ENCODE measurements around the gene RRP12. TPM values are rescaled to one million over a fixed set of nuclear protein-coding genes. Genes with fewer than 3 reads are reported as not detected.

Gene RRP12
- total and polyA plus RNA-seq, 2 donors = 12.3 to 14.0 TPM

DNA sequence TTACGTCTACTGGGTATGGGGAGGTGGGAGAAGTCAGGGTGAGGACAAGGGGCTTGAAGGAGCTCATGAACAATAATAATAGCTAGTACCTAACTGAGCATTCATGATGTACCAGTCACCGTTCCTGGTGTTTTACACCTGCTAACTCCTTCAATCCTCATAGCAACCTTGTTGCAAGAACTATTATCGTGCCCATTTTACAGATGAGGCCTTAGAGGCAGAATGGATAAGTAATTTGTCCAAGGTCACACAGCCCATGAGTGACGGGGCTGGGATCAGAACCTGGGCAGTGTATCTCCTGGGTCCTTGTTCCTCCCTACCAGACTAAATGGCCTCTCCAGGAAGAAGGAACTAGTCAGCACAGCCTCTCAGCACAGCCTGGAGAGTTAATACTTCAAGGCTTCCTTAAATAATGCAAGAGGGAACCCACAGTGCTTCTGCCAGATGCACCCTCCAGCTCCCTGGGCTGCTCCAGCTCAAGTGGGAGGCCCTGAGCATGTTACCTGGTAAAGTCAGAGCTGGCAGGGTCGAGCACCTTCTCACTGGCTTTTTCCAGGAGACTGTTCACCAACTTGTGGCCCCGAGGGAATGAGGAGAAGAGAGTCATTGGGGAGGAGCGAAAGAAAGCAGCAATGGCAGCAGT lies 28.8 kb downstream of the RRP12 start:
- WGBS = 94% methylated on average over 7 of the region's 7 CpGs
- Histone ChIP-seq H3K27ac (ENCODE audit: low read depth) (no peak overlapping the region), H3K4me3 (ENCODE audit: low read depth, low read length) (no peak overlapping the region), H3K36me3 (ENCODE audit: insufficient read depth) (peaks cover 2% of the 10 kb centered on the region), H3K4me1 (ENCODE audit: insufficient read depth) (no peaks in the 10 kb centered on the region)
- no peak for DNase-seq (ENCODE audit: extremely low spot score)

DNA sequence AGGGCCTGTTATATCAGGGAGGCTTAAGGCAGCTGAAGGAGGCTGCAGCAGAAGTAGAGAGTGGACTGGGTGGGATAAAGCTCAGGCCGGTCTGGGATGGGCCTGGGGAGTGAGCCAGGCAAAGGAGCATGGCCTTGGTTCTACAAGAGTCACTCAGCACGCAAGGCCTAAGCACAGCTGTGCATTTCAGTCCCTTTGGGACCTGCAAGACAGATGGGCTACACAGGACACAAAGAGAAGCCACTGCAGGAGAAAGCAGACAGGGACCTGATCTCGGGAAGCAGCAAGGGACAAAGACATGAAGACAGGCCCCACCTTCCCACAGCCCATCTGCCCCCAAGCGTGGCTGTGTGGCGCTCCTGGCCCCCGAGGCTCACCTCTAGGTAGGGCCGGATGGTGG lies 29.4 kb downstream of the RRP12 start:
- no peak for DNase-seq (ENCODE audit: extremely low spot score)
- H3K4me1 ChIP-seq (ENCODE audit: insufficient read depth) = no peaks in the 10 kb centered on the region
- peaks cover 2% of the 10 kb centered on the region for H3K36me3 ChIP-seq (ENCODE audit: insufficient read depth)
- H3K4me3 ChIP-seq (ENCODE audit: low read depth, low read length) = no peak overlapping the region
- 90% methylated on average over 7 of the region's 7 CpGs for WGBS
- H3K27ac ChIP-seq (ENCODE audit: low read depth) = no peak overlapping the region

DNA sequence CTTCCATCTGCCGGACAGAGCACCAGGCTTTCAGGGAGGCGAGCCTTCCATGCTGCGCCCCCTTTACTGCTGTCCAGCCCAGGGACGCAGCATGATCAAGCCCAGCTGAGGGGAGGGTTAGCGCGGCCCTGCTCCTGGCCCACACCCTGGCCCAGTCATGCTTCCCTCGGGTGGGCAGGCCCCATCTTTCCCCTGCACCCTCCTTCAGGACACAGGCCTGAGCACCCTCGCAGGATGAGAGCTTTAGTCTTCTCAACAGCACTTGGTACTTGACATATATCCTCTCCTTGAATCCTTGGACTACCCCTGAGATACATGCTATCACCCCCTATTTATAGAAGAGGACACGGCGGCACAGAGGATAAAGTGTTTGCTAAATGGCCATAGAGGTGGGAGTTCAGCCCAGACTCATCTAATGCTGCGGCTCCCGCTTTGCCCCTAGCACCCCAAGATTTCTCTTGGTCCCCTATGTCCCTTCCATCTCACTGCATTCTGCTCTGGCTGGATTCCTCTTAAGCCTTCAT lies 34.0 kb downstream of the RRP12 start:
- Histone ChIP-seq H3K36me3 (ENCODE audit: insufficient read depth) (peaks cover 2% of the 10 kb centered on the region), H3K27ac (ENCODE audit: low read depth) (no peak overlapping the region)
- WGBS = 96% methylated on average over 12 of the region's 12 CpGs

DNA sequence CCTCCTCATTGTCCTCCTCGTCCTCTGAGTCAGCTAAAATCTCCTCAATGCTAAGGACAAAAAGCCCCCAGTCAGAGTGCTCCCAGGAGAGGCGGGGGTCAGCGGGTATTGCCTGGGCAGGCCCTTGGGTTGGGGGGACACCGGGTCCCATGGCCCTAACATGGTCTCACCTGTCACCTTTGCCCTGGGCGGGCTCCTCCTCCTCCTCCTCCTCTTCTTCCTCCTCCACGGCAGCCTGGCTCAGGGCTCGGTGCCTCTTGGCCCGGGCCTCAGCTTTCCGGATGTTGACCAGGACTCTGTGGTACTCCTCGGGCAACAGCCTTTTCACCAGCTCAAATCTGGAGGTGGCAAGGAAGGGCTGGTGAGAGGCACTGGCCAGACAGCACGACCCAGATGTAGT lies 34.6 kb downstream of the RRP12 start:
- H3K27ac ChIP-seq (ENCODE audit: low read depth) = no peak overlapping the region
- H3K4me3 ChIP-seq (ENCODE audit: low read depth, low read length) = no peak overlapping the region
- peaks cover 2% of the 10 kb centered on the region for H3K36me3 ChIP-seq (ENCODE audit: insufficient read depth)
- no peaks in the 10 kb centered on the region for H3K4me1 ChIP-seq (ENCODE audit: insufficient read depth)
- WGBS = 92% methylated on average over 11 of the region's 11 CpGs
- no peak for DNase-seq (ENCODE audit: extremely low spot score)

More for the DNA sequence above, 34.0 kb downstream of the RRP12 start:
- DNase-seq (ENCODE audit: extremely low spot score) = no peak
- no peak overlapping the region for H3K4me3 ChIP-seq (ENCODE audit: low read depth, low read length)
- no peaks in the 10 kb centered on the region for H3K4me1 ChIP-seq (ENCODE audit: insufficient read depth)

DNA sequence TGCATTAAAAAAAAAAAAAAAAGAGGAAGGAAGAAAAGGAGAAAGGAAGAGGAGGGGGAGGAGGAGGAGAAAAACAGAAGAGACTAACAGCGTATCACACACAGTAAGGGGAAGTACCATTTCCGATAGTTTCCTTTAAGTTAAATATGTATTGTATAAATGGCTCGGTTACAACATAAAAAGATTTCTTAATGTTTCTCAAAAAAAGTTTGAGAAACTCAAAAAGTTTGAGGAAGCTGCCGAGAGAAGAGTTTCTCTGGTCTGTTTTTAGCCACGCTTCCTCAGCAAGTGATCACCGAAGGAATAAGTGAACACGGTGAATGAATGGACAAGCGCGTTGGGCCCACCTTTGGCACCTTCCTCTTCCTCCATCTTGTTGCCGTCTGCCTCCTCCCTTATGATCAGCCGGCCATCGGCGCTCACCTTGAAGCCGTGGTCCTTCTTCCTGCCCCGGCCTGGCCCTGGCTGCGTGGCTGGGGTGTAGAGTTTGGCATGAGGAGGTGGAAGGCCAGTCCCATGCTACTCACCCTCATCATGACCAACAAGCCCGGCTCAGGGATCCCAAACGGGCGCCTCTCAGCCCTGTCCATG lies 35.3 kb downstream of the RRP12 start:
- Histone ChIP-seq H3K27ac (ENCODE audit: low read depth) (no peak overlapping the region), H3K4me1 (ENCODE audit: insufficient read depth) (no peaks in the 10 kb centered on the region), H3K4me3 (ENCODE audit: low read depth, low read length) (no peak overlapping the region), H3K36me3 (ENCODE audit: insufficient read depth) (peaks cover 2% of the 10 kb centered on the region)
- no peak for DNase-seq (ENCODE audit: extremely low spot score)
- 89% methylated on average over 19 of the region's 19 CpGs for WGBS

DNA sequence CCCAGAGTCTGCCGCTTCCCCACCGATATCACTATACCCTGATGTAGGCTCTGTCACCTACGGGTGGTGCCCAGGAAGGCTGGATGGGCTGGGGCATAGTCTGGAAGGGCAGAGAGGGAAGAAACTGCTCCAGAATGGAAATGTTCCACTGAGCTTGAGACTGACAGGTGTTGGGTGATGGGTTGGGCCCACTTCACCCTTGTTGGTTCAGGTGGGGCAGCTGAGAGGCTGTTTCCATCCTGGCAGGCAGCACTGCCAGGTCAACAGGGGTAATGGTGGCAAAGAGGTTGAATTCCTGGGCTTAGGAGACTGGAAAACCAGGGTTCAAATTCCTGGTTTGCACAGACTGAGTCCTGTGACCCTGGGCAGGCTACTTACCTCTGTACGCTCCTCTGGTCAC lies 38.1 kb downstream of the RRP12 start:
- Histone ChIP-seq H3K4me3 (ENCODE audit: low read depth, low read length) (no peak overlapping the region), H3K27ac (ENCODE audit: low read depth) (no peak overlapping the region), H3K36me3 (ENCODE audit: insufficient read depth) (peaks cover 2% of the 10 kb centered on the region), H3K4me1 (ENCODE audit: insufficient read depth) (no peaks in the 10 kb centered on the region)
- no peak for DNase-seq (ENCODE audit: extremely low spot score)
- 84% methylated on average over 4 of the region's 4 CpGs for WGBS

DNA sequence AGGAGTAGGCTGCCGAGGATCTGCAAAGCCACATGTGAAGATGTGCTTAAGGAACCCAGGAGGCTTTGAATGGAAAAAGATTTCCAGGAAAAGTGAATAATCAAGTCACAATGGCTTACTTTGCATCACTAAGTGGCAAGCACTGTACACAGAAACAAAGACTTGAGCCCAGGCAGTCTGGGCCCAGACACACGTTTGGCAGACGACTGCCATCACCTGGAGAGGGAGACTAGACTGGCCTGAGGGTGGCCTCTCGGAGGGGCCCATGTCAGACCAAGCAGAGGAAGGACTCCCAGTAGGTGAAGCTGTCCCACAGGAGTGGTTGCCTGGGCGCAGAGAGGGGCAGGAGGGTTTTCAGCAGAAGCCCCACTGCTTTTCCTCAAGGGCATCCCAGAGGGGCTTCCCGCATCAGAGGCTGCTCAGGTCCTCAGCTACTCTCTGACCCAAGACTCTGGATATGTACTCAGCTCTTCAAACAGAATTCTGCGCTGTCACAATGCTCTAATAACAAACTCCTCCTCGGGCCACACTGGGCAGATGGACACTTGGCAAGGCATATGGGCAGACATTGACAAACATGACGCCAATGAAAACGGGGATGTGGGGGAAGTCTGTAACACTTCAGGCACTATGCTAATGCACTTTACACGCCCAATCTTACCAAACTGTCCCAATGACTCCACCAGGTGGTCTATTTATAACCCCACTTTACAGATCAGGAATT lies 38.7 kb downstream of the RRP12 start:
- DNase-seq (ENCODE audit: extremely low spot score) = no peak
- H3K36me3 ChIP-seq (ENCODE audit: insufficient read depth) = peaks cover 2% of the 10 kb centered on the region
- no peak overlapping the region for H3K27ac ChIP-seq (ENCODE audit: low read depth)
- H3K4me3 ChIP-seq (ENCODE audit: low read depth, low read length) = no peak overlapping the region
- no peaks in the 10 kb centered on the region for H3K4me1 ChIP-seq (ENCODE audit: insufficient read depth)
- WGBS = 84% methylated on average over 11 of the region's 11 CpGs

DNA sequence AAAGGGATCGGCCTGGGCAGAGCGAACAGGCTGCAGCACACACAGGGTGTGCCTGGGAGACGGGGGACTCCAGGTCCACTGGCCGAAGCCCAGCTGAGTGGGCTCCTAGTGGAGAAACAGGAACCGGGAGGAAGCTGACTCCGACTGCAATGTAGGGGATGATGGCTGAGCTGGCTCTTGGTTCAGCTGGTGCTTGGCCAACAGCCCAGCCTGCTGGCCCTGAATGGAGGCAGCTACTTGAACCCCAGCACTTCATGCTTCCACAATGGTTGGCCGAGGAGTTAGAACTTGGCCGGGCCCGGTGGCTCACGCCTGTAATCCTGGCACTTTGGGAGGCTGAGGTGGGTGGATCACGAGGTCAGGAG lies 39.6 kb downstream of the RRP12 start:
- no peak for DNase-seq (ENCODE audit: extremely low spot score)

DNA sequence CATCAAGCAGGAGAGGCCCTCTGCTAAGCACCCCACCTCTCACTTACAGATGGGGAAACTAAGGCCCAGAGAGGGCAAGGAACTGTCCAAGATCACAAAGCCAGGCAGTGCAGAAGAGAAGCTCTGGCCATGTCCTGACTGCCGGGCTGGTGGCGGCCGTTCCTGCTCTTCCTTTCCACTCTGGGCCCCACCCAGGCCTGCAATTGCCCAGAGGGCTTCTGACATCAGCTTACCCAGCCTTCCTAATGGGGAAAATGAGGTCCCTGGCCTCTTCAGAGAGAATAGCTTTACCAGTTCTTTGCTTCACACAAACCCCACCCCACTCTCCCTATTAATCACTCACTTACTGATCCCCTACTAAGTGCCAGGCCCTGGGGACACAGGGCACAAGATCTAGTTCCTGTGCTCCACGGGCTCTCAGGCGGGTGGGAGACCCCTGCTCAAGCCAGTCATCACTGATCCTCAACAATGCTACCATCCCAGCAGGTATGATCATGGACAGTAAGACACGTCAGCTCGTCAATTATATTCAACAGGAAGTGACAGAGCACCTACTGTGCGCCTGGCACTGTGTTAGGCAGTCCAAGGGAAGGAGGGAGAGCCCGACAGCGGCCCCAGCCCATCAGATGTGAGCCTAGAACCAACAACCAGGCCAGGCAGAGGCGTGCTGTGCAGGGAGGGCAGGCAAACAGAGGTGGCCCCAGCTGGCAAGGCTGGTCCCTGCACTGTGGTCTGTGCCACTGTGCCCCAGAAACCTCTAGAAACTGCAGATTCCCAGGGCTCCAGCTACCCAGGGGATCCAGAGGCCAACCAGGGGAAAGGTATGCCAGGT lies 40.2 kb downstream of the RRP12 start:
- WGBS = 89% methylated on average over 11 of the region's 11 CpGs
- DNase-seq (ENCODE audit: extremely low spot score) = no peak
- H3K4me3 ChIP-seq (ENCODE audit: low read depth, low read length) = no peak overlapping the region
- H3K36me3 ChIP-seq (ENCODE audit: insufficient read depth) = peaks cover 2% of the 10 kb centered on the region
- H3K27ac ChIP-seq (ENCODE audit: low read depth) = no peak overlapping the region
- no peaks in the 10 kb centered on the region for H3K4me1 ChIP-seq (ENCODE audit: insufficient read depth)

More for the DNA sequence above, 39.6 kb downstream of the RRP12 start:
- peaks cover 2% of the 10 kb centered on the region for H3K36me3 ChIP-seq (ENCODE audit: insufficient read depth)
- H3K4me3 ChIP-seq (ENCODE audit: low read depth, low read length) = no peak overlapping the region
- no peaks in the 10 kb centered on the region for H3K4me1 ChIP-seq (ENCODE audit: insufficient read depth)
- no peak overlapping the region for H3K27ac ChIP-seq (ENCODE audit: low read depth)
- 83% methylated on average over 11 of the region's 11 CpGs for WGBS

DNA sequence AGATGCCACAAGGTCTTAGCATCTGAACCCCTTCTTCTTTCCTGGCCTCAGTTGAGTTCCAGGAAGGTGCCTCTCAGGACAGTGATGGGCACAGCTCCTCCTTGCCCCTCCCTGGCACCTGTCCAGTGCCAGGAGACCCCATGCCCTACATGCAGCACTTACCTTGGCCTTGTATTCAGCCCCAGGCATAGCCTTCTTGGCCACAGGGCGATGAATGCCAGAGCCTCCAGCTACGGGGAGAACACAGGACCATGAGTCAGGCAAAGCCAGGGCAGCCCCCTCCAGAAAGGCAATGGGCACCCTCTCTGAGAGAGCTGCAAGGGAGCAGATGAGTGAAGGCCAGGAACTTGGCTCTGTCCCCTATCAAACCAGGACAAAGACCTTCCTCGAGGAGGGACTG lies 42.4 kb downstream of the RRP12 start:
- no peaks in the 10 kb centered on the region for H3K4me1 ChIP-seq (ENCODE audit: insufficient read depth)
- H3K4me3 ChIP-seq (ENCODE audit: low read depth, low read length) = no peak overlapping the region
- 73% methylated on average over 3 of the region's 3 CpGs for WGBS
- no peak overlapping the region for H3K27ac ChIP-seq (ENCODE audit: low read depth)
- no peak for DNase-seq (ENCODE audit: extremely low spot score)
- peaks cover 2% of the 10 kb centered on the region for H3K36me3 ChIP-seq (ENCODE audit: insufficient read depth)

DNA sequence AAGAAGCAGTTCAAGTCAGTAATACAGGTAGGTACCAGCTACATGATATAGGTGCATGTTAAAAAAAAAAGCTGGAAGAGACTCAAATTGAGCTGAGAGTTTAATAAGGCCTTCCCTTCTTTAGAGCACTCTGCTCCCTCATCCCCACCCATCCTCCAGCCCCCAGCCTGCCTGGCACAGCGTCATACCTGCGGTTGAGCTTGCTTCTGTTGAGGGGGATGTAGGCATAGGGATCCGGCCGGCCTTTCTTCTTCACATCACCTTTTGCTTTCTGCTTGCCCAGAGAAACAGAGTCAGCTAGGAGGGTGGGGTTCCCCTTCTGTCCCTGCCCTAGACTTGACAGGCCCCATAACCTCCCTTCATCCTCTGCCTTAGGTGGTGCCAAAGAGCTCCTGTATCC lies 42.8 kb downstream of the RRP12 start:
- over 99% methylated on average over 4 of the region's 4 CpGs for WGBS
- no peak overlapping the region for H3K4me3 ChIP-seq (ENCODE audit: low read depth, low read length)

DNA sequence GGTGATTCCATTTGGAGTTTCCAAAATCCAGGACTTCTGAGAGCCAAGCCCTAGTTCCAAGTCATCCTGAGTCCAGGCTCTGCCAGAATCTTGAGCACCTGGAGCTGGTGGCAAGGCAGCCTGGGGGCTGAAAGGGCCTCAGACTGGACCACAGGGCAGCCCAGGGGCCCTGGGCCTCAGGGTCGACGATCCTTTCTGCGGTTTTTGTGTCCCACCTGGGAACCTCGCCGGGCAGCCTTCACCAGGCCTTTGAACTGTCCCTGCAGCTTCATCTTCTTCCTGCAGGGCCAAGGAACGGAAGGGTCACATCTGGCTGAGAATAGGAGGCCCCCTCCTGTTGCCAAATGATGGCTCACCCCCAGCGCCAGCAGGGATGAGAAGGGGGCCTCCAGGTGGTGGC lies 44.2 kb downstream of the RRP12 start:
- 93% methylated on average over 7 of the region's 7 CpGs for WGBS

More for the DNA sequence above, 42.8 kb downstream of the RRP12 start:
- no peak for DNase-seq (ENCODE audit: extremely low spot score)
- Histone ChIP-seq H3K36me3 (ENCODE audit: insufficient read depth) (peaks cover 2% of the 10 kb centered on the region), H3K27ac (ENCODE audit: low read depth) (no peak overlapping the region), H3K4me1 (ENCODE audit: insufficient read depth) (no peaks in the 10 kb centered on the region)

DNA sequence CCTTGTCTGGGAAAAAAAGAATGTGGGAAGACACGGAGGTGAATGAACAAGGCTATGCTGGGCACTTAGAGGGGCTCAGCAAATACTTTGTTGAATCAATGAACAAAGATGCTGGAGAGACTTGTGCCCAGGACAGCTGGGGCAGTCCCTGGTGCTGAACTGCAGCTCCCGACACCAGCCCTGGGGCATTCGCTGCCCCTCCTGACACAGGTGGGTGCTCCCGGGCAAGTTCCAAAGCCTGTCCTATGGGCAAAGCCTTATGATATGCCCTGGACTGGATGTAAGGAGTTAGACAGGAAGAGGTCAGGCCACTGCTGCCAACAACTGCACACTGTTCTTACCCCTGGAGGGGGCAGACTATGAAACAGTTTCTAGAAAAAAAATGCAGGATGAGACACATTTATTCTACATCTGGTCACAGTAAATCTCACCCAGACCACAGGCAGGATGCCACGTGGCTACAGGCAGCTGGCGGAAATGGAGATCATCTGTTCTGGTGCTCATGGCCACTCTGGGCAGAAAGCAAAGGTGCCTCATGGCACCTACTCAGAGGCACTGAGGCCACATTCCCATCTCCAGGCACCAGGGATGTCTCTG lies 44.7 kb downstream of the RRP12 start:
- Histone ChIP-seq H3K4me3 (ENCODE audit: low read depth, low read length) (no peak overlapping the region), H3K36me3 (ENCODE audit: insufficient read depth) (peaks cover 2% of the 10 kb centered on the region), H3K27ac (ENCODE audit: low read depth) (no peak overlapping the region), H3K4me1 (ENCODE audit: insufficient read depth) (no peaks in the 10 kb centered on the region)
- no peak for DNase-seq (ENCODE audit: extremely low spot score)
- 83% methylated on average over 6 of the region's 6 CpGs for WGBS

More for the DNA sequence above, 44.2 kb downstream of the RRP12 start:
- Histone ChIP-seq H3K4me3 (ENCODE audit: low read depth, low read length) (no peak overlapping the region), H3K36me3 (ENCODE audit: insufficient read depth) (peaks cover 2% of the 10 kb centered on the region), H3K27ac (ENCODE audit: low read depth) (no peak overlapping the region), H3K4me1 (ENCODE audit: insufficient read depth) (no peaks in the 10 kb centered on the region)
- no peak for DNase-seq (ENCODE audit: extremely low spot score)
